Measurements from ENCODE around the gene FBXO31. TPM values are rescaled to one million over a fixed set of nuclear protein-coding genes. Genes with fewer than 3 reads are reported as not detected.
A peak's percentile ranks its signal among the peaks of the same experiment; 100 is the strongest.

The FBXO31 gene, protein sequence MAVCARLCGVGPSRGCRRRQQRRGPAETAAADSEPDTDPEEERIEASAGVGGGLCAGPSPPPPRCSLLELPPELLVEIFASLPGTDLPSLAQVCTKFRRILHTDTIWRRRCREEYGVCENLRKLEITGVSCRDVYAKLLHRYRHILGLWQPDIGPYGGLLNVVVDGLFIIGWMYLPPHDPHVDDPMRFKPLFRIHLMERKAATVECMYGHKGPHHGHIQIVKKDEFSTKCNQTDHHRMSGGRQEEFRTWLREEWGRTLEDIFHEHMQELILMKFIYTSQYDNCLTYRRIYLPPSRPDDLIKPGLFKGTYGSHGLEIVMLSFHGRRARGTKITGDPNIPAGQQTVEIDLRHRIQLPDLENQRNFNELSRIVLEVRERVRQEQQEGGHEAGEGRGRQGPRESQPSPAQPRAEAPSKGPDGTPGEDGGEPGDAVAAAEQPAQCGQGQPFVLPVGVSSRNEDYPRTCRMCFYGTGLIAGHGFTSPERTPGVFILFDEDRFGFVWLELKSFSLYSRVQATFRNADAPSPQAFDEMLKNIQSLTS
- 11.3 and 12.5 TPM in 2 replicates for total RNA-seq (2014; rRNA removed; shearing (Covaris generic))
- polyA plus RNA-seq (2015; cell fraction: cytosol; rRNA removed), result 13.8 and 15.5 TPM in 2 replicates
- 49.4 and 60.9 TPM in 2 replicates for polyA plus RNA-seq (2015; cell fraction: nucleus; rRNA removed)

DNA sequence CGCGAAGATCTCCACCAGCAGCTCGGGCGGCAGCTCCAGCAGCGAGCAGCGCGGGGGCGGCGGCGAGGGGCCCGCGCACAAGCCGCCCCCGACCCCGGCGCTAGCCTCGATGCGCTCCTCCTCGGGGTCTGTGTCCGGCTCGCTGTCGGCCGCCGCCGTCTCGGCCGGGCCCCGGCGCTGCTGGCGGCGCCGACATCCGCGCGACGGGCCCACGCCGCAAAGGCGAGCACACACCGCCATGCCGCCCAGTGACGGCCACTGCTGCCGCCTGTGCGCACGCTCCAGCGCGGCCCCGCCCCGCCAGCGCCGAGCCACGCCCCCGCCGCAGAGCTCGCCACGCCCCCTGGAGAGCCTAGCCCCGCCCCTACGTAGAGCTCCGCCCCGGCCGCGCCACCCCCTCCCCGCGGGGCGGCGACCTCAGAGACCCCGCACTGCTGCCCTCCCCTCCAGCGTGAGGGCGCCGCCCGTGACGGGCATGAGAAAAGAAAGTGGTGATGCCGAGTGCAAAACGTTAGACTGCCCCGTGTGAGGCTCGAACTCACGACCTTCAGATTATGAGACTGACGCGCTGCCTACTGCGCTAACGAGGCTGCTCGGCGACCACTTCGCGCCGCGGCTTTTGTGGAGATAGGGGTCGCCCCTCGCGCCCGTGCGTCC is at the start of gene FBXO31:
Gene FBXO31, minus strand, starts transcription at position 272 of the 657 bp plus-strand sequence. Its CDS starts 32 bp downstream, at position 240.
- peak; percentile 91 for DNase-seq (ENCODE audit: low read depth, low spot score)
- in situ Hi-C loops (cut with HindIII; ENCODE audit: low pct_unique_long_range_greater_than_20kb, low sequenced_read_pairs), result no loop called here

DNA sequence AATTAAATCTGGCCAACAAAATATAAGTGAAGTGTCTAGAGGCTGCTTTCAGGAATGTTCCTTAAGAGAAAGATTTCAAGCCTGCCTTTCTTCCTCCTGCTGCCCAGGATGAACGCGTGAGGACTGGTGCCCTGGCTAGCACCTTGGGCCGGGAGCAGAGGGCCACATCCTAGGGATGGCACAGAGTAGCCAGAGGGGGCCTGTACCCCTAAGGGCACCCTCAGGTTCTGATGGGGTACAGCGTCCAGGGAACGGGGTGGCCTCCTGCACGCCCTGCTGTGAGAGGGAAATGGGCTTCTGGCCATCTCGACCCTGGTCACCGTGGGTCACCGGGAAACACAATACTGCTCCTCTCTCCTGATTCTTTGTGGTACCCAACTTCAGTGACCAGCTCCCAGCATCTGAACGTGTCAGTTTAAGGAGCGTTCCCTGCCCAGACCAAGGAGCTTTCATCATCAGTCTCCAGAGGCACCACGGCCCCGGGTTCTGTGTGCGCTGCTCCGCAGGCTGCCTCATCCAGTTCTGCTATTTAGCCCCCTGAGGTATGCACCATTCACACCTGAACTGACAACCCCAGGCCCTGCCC is 48.8 kb upstream of the FBXO31 start:
- in situ Hi-C loops (cut with HindIII; ENCODE audit: low pct_unique_long_range_greater_than_20kb, low sequenced_read_pairs), result no loop called here
- no peak for DNase-seq (ENCODE audit: low read depth, low spot score)

DNA sequence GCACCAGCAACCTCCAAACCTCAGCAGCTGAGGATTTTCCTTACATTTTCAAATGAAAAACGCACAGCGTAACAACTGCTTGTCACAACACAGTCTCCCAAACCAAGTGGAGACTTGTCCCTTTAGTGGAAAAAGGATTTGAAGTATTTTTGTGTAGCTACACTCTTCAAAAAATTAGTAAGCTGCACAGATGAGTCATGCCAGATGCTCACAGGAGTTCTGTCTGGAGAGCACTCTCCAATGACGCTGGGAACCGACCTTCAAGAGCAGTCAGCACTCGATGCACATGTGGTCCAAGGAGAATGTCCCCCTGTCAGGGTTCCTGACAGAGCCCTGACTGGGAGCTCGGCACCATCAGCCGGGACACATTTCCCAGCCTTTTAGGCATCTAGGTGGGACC is 48.4 kb upstream of the FBXO31 start:
- no peak for DNase-seq (ENCODE audit: low read depth, low spot score)
- in situ Hi-C loops (cut with HindIII; ENCODE audit: low pct_unique_long_range_greater_than_20kb, low sequenced_read_pairs), result no loop called here

DNA sequence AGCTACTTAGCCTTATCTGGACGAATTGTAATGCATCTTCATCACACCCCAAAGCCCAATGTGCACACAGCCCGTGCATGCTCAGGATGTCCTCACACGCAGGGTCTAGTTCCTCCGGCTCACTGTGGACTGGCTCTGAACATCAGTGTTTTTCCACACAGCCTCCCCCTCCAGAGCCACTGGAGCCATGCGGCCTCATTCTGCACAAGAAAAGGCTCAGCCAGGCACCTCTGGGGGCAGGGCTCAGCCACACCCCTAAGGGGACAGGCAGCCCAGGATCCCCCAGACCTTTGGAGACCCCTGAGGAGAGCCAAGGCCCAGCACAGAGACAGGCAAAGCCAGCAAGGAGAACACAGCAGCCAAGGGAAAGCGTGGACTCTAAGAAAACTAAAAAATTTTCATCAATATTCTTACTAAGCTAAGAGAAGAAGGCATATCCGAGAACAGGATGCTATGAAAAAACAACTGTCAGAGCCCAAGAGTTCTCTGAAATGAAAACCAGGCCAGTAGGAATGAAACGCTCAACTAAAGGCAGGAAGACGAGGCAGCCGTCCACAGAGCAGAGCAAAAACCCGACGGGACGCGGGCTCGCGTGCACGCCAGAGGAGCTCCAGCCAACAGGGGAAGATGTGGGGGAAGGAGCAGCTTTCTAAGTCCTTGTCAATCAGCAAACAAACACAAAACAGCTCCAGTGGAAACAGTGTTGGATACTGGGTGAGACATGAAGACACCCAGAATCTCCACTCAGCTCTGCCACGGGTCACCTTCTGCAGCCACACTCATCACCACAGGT is 43.0 kb upstream of the FBXO31 start:
- in situ Hi-C loops (cut with HindIII; ENCODE audit: low pct_unique_long_range_greater_than_20kb, low sequenced_read_pairs), result no loop called here
- DNase-seq (ENCODE audit: low read depth, low spot score), result no peak

DNA sequence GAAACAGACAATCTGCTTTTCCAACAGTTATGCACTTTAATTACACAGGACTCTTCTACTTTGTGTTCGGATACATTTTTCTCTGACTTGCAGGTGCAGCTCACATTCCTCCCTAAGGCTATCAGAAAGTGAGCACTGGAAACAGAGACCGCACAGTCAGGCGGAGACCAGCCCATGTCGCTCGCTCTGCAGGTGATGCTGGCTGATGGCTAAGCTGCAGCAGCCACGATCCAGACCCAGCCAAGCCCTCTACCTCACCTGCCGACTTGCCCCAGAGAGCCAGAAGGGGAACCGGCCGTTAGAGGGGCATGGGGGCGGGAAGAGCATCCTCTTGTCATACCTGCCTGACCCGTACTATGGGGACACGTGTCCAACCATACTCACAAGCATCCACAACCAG is 42.4 kb upstream of the FBXO31 start:
- no peak for DNase-seq (ENCODE audit: low read depth, low spot score)
- in situ Hi-C loops (cut with HindIII; ENCODE audit: low pct_unique_long_range_greater_than_20kb, low sequenced_read_pairs), result no loop called here

DNA sequence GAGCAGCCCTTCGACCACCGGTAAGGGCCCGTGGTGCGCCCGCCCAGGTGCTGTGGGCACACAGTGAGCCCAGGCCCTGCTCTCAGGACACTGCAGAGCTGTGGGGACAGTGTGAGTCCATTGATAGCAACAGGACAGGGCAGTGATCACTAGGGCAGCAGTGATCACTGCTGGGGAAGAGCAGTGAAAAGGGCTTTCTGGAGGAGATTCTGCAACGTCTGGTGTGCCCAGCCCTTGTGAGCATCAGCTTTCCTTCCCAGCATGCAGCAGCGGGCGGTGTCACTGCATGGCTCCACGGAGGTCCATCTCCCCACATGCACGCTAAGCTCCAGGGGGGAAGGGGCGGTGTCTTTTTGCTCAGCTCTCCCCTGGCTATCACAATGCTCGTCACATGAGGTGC is 40.7 kb upstream of the FBXO31 start:
- in situ Hi-C loops (cut with HindIII; ENCODE audit: low pct_unique_long_range_greater_than_20kb, low sequenced_read_pairs), result no loop called here
- no peak for DNase-seq (ENCODE audit: low read depth, low spot score)

DNA sequence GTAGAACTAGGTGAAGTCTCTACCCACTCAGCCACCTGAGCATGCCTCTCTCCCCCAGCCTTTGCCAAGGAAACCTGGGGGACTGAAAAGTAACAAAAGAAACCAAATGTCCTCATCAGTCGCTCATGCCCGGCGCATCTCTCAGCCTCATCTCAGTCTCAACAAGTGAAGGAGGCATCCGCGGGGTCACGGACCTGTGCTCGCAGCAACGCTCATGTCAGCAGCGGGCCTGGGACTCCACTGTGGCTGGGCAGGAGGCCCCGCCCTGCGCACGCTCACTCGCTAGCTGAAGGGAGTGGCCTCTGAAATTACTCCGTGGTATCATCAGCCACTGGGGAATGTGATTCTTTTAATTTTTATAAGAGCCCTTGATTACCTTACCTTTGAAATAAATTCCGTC is 39.9 kb upstream of the FBXO31 start:
- DNase-seq (ENCODE audit: low read depth, low spot score), result no peak
- in situ Hi-C loops (cut with HindIII; ENCODE audit: low pct_unique_long_range_greater_than_20kb, low sequenced_read_pairs), result no loop called here

DNA sequence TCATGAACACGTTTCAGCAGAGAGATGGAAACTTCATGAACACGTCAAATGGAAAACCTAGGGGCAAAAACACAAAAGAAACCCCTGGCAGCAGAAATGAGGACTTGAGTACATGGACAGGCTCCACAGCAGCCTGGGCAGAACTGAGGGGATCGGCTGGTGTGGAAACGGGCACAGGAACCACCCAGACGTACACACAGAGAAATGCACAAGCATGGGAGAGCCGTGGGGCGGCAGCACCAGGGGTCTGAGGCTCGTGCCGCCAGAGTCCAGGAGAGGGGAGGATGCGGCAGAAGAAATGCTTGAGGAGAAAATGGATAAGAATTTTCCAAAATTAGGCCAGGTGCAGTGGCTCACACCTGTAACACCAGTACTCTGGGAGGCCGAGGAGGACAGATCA is 38.5 kb upstream of the FBXO31 start:
- in situ Hi-C loops (cut with HindIII; ENCODE audit: low pct_unique_long_range_greater_than_20kb, low sequenced_read_pairs), result no loop called here
- DNase-seq (ENCODE audit: low read depth, low spot score), result no peak

DNA sequence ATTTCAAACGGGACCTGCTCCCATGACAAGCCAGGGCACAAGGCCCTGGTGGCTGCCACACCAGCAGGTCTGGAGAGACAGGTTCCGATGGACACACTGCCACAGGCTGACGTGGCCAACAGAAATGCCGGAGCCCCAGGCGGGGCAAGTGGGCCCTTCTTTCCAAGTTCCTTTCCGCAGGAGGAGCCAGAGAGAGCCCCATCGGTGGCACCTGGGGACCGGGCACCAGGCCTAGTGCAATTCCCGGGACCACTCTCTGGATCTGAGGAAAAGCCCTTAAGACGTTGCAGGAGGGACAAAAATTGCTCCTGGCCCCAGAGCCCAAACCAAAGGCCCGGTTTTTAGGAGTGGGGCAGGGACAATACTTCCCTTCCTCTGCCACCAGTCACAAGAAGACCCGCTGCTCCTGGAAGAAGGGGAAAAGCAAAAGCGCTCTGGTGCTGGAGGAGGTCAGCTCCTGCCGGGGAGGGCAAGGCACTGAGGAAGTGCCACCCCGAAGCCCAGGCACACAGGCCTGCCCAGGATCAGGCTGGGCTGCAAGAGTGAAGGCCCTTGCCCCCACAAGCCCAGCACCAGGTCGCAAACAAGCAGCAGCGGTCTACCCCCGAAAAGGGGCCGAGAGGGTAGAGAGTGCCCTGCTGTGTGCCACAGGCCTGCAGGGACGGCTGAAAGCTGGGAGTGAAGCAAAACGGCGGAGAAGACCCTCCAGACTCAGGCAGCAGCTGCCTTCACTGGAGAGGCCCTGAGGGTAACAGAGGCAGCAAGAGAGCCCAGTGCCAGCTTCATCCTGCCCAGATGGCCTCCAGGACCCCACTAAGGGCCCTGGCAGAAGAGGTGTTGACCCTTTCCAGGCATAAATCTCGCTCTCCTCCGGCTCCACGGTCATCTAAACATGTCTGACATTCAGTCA is 37.7 kb upstream of the FBXO31 start:
- in situ Hi-C loops (cut with HindIII; ENCODE audit: low pct_unique_long_range_greater_than_20kb, low sequenced_read_pairs), result no loop called here
- no peak for DNase-seq (ENCODE audit: low read depth, low spot score)

DNA sequence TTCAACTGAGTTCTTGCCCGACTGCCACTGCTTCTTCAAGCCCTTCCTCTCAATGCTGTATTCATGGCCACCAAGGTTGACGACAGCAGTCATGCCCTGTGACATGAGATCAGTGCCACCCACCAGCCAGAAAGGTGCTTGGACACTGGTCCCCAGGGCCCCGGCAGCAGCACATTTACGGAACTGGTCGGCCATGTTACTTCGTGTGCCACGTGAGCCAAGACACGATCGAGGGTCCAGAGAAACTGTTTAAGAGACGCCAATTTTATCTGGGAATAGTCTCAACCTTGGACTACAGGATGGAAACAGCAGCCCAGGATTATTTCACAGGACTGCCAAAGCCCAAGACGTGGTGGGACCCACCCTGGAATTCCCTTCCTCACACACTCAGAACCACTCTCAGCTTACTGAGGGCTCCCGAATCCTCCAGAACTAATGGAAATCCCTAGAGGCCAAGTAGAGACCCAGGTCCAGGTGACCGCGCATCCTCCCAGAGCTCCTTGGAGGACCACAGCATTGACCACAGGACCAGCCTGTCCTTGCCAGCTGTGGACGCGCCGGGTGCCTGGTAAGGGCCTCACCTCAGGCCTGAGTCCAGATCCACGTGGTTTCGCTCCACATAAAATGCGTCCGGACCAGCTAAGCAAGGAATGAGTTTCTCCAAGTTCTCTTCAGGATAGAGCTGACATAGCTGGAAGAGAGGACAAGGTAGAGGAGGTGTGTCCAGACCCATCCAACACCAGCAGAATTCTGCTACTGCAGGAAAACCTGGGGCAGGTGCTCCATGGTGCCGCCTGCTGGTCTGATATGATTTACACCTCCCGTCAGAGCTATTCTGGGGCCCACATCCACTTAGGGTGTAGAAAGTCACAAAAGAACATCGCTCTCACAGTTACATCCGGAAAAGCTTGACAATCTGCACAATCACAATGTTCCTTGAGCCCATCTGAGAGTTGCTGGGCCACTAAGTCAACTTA is 36.7 kb upstream of the FBXO31 start:
- in situ Hi-C loops (cut with HindIII; ENCODE audit: low pct_unique_long_range_greater_than_20kb, low sequenced_read_pairs), result no loop called here

DNA sequence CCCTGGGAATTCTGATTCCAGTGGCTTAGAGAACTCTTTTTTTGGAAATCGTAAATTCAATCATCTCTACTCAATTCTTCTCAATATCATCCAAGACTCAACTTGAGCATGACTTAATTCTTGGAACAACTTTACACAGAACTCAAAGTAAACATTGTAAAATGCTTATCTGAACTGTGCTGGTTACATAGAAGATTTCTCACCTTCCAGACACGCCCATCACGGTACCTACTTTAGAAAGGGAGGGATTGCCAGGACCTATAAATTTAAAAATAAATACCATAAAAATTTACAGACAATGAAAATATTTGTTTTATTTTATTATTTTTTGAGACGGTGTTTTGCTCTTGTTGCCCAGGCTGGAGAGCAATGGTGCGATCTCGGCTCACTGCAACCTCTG is 35.1 kb upstream of the FBXO31 start:
- in situ Hi-C loops (cut with HindIII; ENCODE audit: low pct_unique_long_range_greater_than_20kb, low sequenced_read_pairs), result no loop called here
- DNase-seq (ENCODE audit: low read depth, low spot score), result no peak

More for the DNA sequence above, 36.7 kb upstream of the FBXO31 start:
- peak; percentile 24 for DNase-seq (ENCODE audit: low read depth, low spot score)

DNA sequence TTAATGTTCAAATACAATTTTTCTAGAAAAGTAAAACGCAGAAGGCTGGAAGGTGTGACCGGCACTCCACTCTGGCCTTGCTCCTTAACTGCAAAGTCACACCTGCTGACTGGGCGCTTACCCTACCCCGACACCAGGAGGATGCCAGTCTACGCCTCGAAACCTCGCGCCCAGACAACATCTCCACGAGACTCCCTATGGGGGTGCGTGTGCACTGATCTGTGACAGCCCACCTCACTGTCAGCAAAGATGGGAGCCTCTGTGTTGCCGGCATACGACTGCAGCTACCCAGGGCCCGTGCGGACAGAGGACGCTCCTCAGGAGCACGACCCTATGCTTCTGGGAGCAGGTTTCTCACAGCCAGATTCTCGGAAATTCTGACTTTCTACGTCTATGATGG is 34.6 kb upstream of the FBXO31 start:
- no peak for DNase-seq (ENCODE audit: low read depth, low spot score)
- in situ Hi-C loops (cut with HindIII; ENCODE audit: low pct_unique_long_range_greater_than_20kb, low sequenced_read_pairs), result no loop called here

DNA sequence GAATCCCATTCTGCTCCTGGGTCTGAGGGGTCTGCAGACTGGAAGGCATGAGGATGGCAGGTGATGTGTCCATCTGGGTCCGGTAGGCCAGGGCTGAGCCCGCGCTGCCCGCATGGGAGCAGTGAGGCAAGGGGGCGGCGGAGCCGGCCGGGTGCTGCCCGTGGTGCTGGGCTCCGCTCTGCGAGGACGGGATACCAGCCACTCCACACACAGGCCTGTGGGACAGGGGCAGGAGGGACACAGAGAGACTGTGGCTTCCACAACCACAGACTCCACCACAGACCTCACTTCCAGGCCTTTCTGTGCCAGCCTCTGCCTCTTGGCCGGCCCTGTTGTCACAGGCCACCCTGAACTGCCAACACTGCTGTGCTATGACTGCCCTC is 33.9 kb upstream of the FBXO31 start:
- in situ Hi-C loops (cut with HindIII; ENCODE audit: low pct_unique_long_range_greater_than_20kb, low sequenced_read_pairs), result no loop called here
- DNase-seq (ENCODE audit: low read depth, low spot score), result no peak

DNA sequence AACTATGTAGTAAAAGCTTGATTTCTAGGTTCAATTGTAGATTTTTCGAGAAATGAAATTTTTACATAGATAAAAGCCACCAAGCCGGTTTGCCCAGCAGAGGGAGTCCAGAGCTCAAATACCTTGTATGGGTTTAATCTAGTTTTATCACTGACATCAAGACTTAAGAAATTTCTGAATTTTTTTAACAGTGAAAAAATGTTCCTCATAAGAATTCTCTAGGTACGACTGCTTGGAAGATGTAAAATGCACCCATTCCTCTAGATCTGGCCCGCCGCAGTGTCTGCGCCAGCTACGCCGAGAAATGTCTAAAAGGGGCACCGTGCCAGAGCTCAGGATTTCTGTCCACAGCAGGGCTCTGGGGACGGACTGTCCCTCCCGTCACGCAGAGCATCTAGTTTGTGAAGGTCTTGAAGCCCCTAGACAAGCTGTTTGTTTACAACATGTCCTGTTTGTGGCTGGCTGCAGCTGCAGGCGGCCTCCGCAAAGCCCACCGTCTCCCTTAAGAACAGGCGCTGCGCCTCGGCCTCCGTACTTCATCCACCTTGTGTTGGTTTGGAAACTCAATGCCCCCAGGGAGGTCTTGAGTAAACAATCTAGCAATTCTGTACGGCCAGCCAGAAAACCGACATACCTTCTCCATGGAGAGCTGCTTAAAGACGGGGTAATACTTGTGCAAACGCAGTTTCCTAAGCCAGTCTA is 33.4 kb upstream of the FBXO31 start:
- in situ Hi-C loops (cut with HindIII; ENCODE audit: low pct_unique_long_range_greater_than_20kb, low sequenced_read_pairs), result no loop called here
- peak; percentile 51 for DNase-seq (ENCODE audit: low read depth, low spot score)

DNA sequence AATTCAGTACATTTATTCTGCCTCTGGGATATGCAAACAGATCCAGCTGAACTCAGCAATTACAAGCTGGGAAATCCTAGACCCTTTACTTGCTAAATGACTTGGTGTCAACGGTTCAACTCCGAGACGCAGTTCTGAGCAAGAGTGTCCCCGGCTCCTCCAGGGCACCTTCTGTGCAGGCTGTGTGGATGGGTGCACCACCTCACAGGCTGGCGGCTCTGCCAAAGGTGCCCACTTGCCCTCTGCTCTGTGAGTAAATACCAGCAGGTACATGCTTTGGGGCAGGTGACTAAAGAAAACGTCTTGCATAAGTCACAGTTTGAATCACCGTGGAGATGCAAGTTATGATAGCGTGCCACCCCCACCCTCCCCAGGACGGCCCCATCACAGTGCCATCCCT is 31.9 kb upstream of the FBXO31 start:
- DNase-seq (ENCODE audit: low read depth, low spot score), result no peak
- in situ Hi-C loops (cut with HindIII; ENCODE audit: low pct_unique_long_range_greater_than_20kb, low sequenced_read_pairs), result no loop called here
